Keratinocyte (primary cell): ENCODE data around the gene WDR93. TPM values are rescaled to one million over a fixed set of nuclear protein-coding genes. Genes with fewer than 3 reads are reported as not detected.

Source experiments
- DNase-seq: peaks from one replicate; pipeline ENCODE4 v3.0.0-alpha.2; 2011; ENCODE audit warnings: low read depth, missing footprints, low spot score
- FAIRE-seq: peaks from 2 replicates; lab custom pipeline; 2011; peaks lifted over from hg19 to GRCh38; lab: Jason Lieb, UNC
- H2AFZ ChIP-seq: 2 replicates; pipeline ENCODE4 v1.6.0; 2012; ENCODE audit warnings: low read length, control low read depth, inconsistent platforms; ENCODE audit not compliant: control insufficient read depth
- H3K27ac ChIP-seq: 2 replicates; pipeline ENCODE4 v1.5.1; 2011; ENCODE audit warnings: low read length; ENCODE audit not compliant: control insufficient read depth, insufficient read depth
- H3K27me3 ChIP-seq: 3 replicates; pipeline ENCODE4 v1.6.0; 2011; ENCODE audit warnings: low read length; ENCODE audit not compliant: control insufficient read depth, insufficient read depth; ENCODE audit errors: extremely low read depth
- H3K36me3 ChIP-seq, 2 experiments: 2 replicates in 1 of 2; 3 replicates in 1 of 2; pipeline ENCODE4 v1.5.1; 2011; ENCODE audit warnings: low read length in 2 of 2, mild to moderate bottlenecking in 1 of 2; ENCODE audit not compliant: control insufficient read depth in 2 of 2, insufficient read depth in 2 of 2; ENCODE audit errors: extremely low read depth in 1 of 2
- H3K4me1 ChIP-seq: 3 replicates; pipeline ENCODE4 v1.5.1; 2011; ENCODE audit warnings: low read length; ENCODE audit not compliant: control insufficient read depth, insufficient read depth; ENCODE audit errors: extremely low read depth
- H3K4me2 ChIP-seq: 3 replicates; pipeline ENCODE4 v1.6.0; 2011; ENCODE audit warnings: low read depth, low read length; ENCODE audit not compliant: control insufficient read depth, insufficient read depth; ENCODE audit errors: extremely low read depth
- H3K4me3 ChIP-seq, 3 experiments: fragments of 200-600 bp in 1 of 3; sonication (generic) in 1 of 3; 2 replicates in 2 of 3; 3 replicates in 1 of 3; pipeline ENCODE4 v1.5.1; 2011 to 2016; ENCODE audit warnings: low read length in 3 of 3, mild to moderate bottlenecking in 3 of 3, control low read depth in 2 of 3, inconsistent platforms in 1 of 3, low read depth in 1 of 3, mixed read lengths in 1 of 3, mixed run types in 1 of 3, moderate library complexity in 1 of 3; ENCODE audit not compliant: control insufficient read depth in 2 of 3, insufficient read depth in 2 of 3; ENCODE audit errors: extremely low read depth in 1 of 3
- H3K79me2 ChIP-seq: 2 replicates; pipeline ENCODE4 v1.6.0; 2012; ENCODE audit warnings: low read length; ENCODE audit not compliant: control insufficient read depth, insufficient read depth
- H3K9ac ChIP-seq: 3 replicates; pipeline ENCODE4 v1.6.0; 2011; ENCODE audit warnings: low read length; ENCODE audit not compliant: control insufficient read depth, insufficient read depth; ENCODE audit errors: extremely low read depth
- H3K9me1 ChIP-seq: 3 replicates; pipeline ENCODE4 v1.6.0; 2011; ENCODE audit warnings: low read length; ENCODE audit not compliant: control insufficient read depth, insufficient read depth; ENCODE audit errors: extremely low read depth
- H3K9me3 ChIP-seq: 2 replicates; pipeline ENCODE4 v1.5.1; 2012; ENCODE audit warnings: low read depth, low read length; ENCODE audit not compliant: control insufficient read depth
- H4K20me1 ChIP-seq: 3 replicates; pipeline ENCODE4 v1.6.0; 2011; ENCODE audit warnings: low read length; ENCODE audit not compliant: control insufficient read depth, insufficient read depth; ENCODE audit errors: extremely low read depth
- CTCF ChIP-seq, 3 experiments: IDR thresholded peaks in 1 of 3; conservative IDR thresholded peaks in 1 of 3; optimal IDR thresholded peaks in 1 of 3; 2 replicates in 2 of 3; 3 replicates in 1 of 3; pipeline versions ENCODE3 to v1.5.1; 2011; ENCODE audit warnings: low read length in 3 of 3, mild to moderate bottlenecking in 3 of 3, moderate library complexity in 2 of 3, control low read depth in 1 of 3, inconsistent platforms in 1 of 3; ENCODE audit not compliant: insufficient read depth in 2 of 3; ENCODE audit errors: extremely low read depth in 1 of 3
- EZH2 ChIP-seq: IDR thresholded peaks from one replicate; pipeline ENCODE4 v1.6.1; 2012; ENCODE audit warnings: inconsistent platforms, mild to moderate bottlenecking, low read length, moderate library complexity
- dilution Hi-C: fragments of 300-500 bp; cut with MboI; formaldehyde crosslinking; loops from one replicate; pipeline ENCODE4 v1.7.0; 2020; ENCODE audit warnings: low sequenced_read_pairs; ENCODE audit not compliant: extremely low pct_ligation_motif_present
- polyA plus RNA-seq, 5 experiments: library from polyadenylated mRNA; depleted of rRNA in 3 of 5; stranded (reverse) in 3 of 5; stranded (forward) in 1 of 5; unstranded in 1 of 5; fragments of >200 nt; gene quantifications; 1 replicate in 1 of 5; 2 replicates in 3 of 5; 3 replicates in 1 of 5; pipeline versions ENCODE4 v1.2.1 to v1.2.3, GENCODE V29; 2011 to 2012; ENCODE audit warnings: missing spikeins in 2 of 5, low read depth in 1 of 5, low replicate concordance in 1 of 5

WDR93 gene
- polyA plus RNA-seq, 1 donor (not counting 4 experiments of a cell fraction or from before 2014, with no cell fraction given), result 0.05 TPM

GRCh38 chr15:89772932-89773583 is 82.4 kb downstream of the WDR93 start:
- Histone ChIP-seq H3K9me3 (no peaks in the 10 kb centered on the region), H3K27ac (peak overlapping the region; percentile 61), H3K9me1 (no peaks in the 10 kb centered on the region), H3K4me2 (no peak overlapping the region), H3K4me3 (no peak overlapping the region), H3K36me3 (no peaks in the 10 kb centered on the region), H2AFZ (no peak overlapping the region), H3K79me2 (no peaks in the 10 kb centered on the region), H3K9ac (no peak overlapping the region), H4K20me1 (no peaks in the 10 kb centered on the region), H3K27me3 (no peaks in the 10 kb centered on the region), H3K4me1 (peaks cover 36% of the 10 kb centered on the region)
- dilution Hi-C loops, result loop anchor here (25.0 kb wide), 1 partner anchor 89 kb away; no protein-coding TSS in a partner anchor
- no peak for DNase-seq
- TF ChIP-seq EZH2, result no peak
- TF ChIP-seq CTCF (optimal IDR thresholded peaks at IDR 0.05 in 1 of 3, IDR thresholded peaks at IDR 0.05 in 1 of 3, conservative IDR thresholded peaks at IDR 0.05 in 1 of 3; ENCODE audit: extremely low read depth in 1 of 3, insufficient read depth in 2 of 3, low read length in 3 of 3), result peak in 2 of 3 experiments; percentile 37 to 41
- peak; percentile 72 for FAIRE-seq

DNA sequence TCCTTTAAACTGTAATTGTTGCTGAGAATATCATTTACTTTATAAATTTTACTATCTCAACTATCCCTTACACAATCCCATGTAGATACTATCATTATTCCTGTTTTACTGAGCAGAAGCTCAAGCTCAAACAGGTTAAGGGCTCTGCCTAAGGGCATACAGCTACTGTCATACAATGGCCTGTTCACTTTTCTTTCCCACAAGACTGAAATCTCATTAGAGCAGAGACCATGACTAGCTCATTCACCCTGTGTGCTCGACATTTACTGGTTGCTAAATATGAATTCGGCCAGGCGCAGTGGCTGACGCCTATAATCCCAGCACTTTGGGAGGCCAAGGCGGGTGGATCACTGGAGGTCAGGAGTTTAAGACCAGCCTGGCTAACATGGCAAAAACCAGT is 83.9 kb downstream of the WDR93 start:
- H3K36me3 ChIP-seq, result no peaks in the 10 kb centered on the region
- no peaks in the 10 kb centered on the region for H3K79me2 ChIP-seq
- TF ChIP-seq CTCF (optimal IDR thresholded peaks at IDR 0.05 in 1 of 3, IDR thresholded peaks at IDR 0.05 in 1 of 3, conservative IDR thresholded peaks at IDR 0.05 in 1 of 3; ENCODE audit: extremely low read depth in 1 of 3, insufficient read depth in 2 of 3, low read length in 3 of 3) (no peak), EZH2 (no peak)
- peaks cover 39% of the 10 kb centered on the region for H3K4me1 ChIP-seq
- no peaks in the 10 kb centered on the region for H3K27me3 ChIP-seq
- DNase-seq (no peak), FAIRE-seq (peak; percentile 87)
- peak overlapping the region; percentile 62 for H3K4me2 ChIP-seq
- H3K27ac ChIP-seq, result peak overlapping the region; percentile 65
- H2AFZ ChIP-seq, result no peak overlapping the region
- no peak overlapping the region for H3K4me3 ChIP-seq
- H3K9me3 ChIP-seq, result no peaks in the 10 kb centered on the region
- H3K9me1 ChIP-seq, result no peaks in the 10 kb centered on the region
- dilution Hi-C loops, result loop anchor here (25.0 kb wide), 1 partner anchor 88 kb away; no protein-coding TSS in a partner anchor
- no peaks in the 10 kb centered on the region for H4K20me1 ChIP-seq
- H3K9ac ChIP-seq, result no peak overlapping the region
